SIG-M5 treated with dmso at 0.1 percent for 504 hours (cell line): ENCODE measurements around the gene NKD2.

Source experiments
- DNase-seq: peaks from one replicate; lab custom pipeline; 2025; ENCODE audit not compliant: unreplicated experiment; lab: John Stamatoyannopoulos, UW

The NKD2 gene

DNA sequence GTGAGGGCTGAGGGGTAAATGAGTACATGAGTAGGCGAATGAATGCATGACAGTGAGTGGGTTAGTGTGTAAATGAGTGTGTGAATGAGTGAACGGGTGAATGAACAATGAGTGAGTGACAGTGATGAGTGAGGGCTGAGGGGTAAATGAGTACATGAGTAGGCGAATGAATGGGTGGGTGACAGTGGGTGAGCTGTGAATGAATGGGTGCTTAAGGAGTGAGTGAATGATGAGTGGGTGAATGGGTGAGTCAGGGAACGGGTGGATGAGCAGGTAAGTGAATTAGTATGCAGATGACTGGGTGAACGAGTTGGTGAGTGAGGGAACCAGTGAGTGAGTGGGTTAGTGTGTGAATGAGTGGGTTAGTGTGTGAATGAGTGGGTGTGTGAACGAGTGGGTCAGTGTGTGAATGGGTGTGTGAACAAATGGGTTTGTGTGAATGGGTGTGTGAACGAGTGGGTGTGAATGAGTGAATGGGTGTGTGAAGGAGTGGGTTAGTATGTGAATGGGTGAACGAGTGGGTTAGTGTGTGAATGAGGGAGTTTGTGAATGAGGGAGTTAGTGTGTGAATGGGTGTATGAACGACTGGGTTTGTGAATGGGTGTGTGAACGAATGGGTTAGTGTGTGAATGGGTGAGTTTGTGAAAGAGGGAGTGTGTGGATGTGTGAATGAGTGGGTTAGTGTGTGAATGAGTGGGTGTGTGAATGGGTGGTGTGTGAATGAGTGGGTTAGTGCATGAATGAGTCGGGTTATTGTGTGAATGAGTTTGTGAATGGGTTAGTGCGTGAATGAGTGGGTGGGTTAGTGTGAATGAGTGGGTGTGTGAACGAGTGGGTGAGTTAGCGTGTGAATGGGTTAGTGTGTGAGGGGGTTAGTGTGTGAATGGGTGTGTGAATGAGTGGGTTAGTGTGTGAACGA is 32.9 kb downstream of the NKD2 start:
- DNase-seq = no peak

DNA sequence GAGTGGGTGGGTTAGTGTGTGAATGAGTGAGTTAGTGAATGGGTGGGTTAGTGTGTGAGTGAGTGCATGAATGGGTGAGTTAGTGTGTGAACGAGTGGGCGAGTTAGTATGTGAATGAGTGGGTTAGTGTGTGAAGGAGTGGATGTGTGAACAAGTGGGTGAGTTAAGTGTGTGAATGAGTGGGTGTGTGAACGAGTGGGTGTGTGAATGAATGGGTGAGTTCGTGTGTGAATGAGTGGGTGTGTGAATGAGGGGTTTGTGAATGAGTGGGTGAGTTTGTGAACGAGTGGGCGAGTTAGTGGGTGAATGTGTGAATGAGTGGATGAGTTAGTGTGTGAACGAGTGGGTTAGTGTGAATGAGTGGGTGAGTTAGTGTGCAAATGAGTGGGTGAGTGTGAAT is 34.0 kb downstream of the NKD2 start:
- DNase-seq = no peak

DNA sequence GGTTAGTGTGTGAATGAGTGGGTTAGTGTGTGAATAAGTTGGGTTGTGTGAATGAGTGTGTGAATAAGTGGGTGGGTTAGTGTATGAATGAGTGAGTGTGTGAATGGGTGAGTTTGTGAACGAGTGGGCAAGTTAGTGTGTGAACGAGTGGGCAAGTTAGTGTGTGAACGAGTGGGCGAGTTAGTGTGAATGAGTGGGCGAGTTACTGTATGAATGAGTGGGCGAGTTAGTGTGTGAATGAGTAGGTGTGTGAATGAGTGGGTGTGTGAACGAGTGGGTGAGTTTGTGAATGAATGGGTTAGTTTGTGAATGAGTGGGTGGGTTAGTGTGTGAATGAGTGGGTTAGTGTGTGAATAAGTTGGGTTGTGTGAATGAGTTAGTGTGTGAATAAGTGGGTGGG is 34.7 kb downstream of the NKD2 start:
- DNase-seq = no peak

DNA sequence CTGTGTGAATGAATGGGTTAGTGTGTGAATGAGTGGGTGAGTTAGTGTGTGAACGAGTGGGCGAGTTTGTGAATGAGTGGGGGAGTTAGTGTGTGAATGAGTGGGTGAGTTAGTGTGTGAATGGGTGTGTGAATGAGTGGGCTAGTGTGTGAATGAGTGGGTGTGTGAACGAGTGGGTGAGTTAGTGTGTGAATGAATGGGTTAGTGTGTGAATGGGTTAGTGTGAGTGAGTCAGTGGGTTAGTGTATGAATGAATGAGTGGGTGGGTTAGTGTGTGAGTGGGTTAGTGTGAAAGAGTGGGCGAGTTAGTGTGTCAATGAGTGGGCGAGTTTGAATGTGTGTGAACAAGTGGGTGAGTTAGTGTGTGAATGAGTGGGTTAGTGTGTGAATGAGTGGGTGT is 35.5 kb downstream of the NKD2 start:
- no peak for DNase-seq

DNA sequence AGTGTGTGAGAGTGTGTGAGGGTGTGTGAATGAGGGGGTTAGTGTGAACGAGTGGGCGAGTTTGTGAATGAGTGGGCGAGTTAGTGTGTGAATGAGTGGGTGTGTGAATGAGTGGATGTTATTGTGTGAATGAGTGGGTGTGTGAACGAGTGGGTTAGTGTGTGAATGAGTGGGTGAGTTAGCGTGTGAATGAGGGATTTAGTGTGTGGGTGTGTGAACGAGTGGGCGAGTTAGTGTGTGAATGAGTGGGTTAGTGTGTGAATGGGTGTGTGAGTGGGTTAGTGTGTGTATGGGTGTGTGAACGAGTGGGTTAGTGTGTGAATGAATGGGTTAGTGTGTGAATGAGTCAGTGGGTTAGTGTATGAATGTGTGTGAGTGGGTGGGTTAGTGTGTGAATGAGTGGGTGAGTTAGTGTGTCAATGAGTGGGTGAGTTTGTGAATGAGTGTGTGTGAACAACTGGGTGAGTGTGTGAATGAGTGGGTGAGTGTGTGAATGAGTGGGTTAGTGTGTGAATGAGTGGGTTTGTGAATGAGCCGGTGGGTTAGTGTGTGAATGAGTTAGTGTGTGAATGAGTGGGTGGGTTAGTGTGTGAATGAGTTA is 37.5 kb downstream of the NKD2 start:
- no peak for DNase-seq

DNA sequence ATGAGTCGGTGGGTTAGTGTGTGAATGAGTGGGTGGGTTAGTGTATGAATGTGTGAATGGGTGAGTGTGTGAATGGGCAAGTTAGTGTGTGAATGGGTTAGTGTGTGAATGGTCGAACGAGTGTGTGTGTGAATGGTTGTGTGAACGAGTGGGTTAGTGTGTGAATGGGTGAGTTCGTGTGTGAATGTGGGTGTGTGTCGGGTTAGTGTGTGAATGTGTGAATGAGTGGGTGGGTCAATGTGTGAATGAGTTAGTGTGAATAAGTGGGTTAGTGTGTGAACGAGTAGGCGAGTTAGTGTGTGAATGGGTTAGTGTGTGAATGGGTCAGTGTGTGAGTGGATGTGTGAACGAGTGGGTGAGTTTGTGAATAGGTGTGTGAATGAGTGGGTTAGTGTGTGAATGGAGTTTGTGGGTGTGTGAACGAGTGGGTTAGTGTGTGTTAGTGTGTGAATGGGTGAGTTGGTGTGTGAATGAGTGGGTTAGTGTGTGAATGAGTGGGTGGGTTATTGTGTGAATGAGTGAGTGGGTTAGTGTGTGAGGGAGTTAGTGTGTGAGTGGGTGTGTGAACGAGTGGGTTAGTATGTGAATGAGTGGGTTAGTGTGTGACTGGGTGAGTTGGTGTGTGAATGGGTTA is 38.8 kb downstream of the NKD2 start:
- no peak for DNase-seq

DNA sequence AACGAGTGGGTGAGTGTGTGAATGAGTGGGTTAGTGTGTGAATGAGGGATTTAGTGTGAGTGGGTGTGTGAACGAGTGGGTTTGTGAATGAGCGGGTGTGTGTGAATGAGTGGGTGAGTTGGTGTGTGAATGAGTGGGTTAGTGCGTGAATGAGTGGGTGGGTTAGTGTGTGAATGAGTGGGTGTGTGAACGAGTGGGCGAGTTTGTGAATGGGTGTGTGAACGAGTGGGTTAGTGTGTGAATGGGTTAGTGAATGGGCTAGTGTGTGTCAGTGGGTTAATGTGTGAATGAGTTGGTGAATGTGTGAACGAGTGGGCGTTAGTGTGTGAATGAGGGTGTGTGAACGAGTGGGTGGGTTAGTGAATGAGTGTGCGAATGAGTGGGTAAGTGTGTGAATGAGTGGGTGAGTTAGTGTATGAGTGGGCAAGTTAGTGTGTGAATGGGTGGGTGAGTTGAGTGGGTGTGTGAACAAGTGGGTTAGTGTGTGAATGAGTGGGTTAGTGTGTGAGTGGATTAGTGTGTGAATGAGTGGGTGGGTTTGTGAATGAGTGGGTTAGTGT is 39.6 kb downstream of the NKD2 start:
- DNase-seq = no peak

DNA sequence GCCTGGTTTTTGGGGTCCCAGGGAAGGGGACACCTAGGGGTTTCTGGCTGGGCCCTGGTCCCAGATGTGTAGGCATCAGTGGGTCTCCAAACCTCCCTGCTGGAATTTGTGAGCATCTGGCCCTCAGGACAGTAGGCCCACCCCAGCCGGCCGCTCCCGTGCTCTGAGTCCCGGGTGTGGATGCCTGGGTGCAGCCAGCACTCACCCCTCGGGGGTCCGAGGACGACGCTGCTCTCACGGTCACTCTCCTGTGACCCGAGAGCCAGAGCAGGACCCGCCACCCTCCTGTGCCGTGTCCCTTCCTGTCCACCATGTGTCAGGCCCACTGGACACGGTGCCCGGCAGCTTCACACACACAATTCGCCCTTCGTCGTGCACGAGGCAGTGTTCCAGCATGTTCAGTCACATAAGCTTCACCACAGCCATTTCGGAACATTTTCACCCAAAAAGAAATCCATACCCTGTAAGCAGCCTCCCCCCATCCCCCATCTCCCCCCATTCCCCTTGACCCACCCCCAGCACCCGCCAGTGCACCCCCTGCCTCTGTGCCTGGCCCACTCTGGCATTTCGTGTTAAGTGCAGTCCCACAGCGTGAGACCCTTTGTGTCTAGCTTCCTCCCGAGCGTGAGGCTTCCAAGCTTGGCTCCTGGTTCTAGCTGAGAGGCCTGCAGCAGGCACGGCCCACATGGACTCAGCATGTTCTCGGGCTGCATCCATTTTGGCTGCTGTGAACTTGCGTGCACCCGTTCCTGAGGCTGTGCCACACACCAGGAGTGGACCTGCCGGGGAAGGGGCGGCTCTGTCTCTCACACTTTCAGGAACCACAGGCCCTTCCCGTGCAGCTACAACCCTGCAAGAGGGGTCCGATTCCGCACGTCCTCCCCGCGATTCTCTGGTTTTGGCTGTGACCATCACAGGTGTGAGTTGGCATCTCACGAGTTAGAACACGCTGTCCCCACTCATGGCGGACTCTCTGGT is 40.5 kb downstream of the NKD2 start:
- no peak for DNase-seq

DNA sequence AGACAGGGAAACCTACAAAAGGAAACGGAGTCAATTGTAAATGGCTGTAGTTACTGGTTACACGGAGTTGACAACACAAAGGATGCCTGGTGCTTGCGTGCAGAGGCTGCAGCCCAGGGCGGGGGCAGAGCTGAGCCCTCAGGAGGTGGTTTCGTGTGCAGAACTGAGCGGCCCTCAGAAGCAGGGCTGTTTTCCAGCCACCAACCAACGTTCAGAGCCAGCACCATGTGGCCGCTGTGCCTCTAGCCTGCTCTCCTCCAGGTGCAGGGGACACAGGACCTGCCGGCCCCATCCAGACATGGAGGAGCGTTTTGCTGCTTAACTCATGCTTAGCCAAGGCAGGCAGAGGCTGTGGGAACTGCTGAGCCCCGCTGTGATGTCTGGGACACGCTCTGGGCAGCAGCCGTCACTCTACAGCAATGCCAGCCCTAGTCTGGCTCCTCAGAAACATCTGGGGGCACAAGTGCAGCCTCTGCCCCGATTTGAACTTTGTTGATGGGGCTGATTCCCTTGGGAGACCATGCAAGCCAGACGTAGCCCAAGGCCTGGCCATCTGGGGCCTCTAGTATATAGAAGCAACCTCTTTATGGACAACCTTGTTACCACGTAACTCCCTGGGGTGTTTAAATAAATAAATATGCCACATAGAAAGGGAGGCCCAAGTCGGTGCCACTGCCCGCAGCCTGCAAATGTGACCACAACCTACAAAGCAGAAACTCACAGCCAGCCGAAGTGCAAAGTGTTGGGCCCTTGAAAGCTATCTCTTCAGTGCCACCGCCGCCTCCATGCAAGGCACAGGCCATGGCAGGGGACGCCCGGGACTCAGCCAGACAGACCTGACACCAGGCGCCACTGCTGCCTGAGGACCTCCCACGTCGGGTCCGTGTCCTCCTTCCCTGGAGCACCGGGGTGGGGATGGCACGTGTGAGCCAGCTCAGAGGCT is 42.1 kb downstream of the NKD2 start:
- no peak for DNase-seq

DNA sequence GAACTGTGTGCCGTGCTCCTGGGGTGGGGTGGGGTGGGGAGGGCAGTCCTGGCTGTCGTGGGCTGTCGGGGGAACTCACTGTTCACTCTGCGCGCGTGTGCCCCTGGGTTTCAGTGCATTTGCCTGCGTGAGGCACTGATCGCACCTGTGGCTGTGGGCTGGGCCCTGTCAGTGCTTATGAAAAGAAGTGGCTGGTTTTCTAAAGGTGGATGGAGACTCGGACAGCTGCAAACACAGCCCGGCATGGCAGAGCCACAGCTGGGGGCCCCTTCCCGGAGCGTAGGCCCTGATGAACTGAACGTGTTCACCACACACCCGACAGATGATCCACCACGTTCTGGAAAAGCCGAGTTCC is 42.7 kb downstream of the NKD2 start:
- no peak for DNase-seq

DNA sequence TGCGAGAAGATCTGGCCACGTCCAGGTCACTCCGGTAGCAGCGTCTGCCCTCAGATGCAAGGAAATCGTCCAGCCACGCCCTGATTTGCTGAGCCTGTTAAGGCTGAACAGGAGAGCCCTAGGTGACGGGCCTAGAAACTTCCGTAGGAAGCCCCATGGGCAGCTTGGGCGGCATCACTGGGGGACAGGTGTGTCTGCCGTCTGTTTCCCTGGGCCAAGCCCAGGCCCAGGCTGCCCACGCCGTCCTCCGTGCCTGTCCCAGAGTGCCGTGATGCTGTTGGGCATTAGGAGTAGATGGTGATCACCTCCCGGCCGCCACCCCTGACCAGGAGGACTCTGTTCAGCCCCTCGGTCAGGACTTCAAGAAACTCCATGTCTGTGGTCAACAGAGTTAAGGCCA is 43.5 kb downstream of the NKD2 start:
- DNase-seq = no peak

DNA sequence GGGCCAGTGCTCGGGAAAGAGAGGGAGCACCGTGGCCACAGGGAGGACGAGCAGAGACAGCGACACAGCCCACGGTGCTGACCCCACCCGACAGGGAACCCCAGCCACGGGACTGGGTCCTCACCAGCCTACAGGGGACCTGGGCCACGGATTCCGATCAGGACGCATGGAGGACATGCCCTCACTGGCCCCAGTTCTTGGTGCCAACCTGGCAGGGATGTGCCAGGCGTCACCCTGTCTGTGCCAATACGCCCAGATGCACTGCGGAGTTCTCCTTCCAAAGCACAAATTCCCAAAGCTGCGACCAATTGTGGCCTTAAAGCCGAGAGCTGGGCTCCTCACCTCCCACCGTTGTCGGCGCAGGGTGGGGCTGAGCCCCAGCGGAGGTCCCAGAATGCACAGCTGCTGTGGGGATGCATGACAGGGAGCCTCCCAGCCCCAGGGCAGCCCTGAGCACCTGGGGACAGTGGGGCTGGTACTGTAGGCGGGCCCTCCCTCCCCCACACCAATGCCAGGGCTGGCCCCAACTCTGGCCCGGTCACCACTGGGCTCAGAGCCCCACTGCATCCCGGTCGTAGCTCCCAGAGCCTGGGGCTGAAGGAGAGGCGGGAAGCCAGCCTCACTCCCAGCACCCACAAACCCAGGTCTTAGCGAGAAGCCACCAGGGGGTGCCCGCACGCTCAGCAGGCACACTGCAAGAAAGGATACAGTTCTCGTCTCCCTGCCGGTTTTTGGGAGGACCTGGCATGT is 44.2 kb downstream of the NKD2 start:
- DNase-seq = no peak

DNA sequence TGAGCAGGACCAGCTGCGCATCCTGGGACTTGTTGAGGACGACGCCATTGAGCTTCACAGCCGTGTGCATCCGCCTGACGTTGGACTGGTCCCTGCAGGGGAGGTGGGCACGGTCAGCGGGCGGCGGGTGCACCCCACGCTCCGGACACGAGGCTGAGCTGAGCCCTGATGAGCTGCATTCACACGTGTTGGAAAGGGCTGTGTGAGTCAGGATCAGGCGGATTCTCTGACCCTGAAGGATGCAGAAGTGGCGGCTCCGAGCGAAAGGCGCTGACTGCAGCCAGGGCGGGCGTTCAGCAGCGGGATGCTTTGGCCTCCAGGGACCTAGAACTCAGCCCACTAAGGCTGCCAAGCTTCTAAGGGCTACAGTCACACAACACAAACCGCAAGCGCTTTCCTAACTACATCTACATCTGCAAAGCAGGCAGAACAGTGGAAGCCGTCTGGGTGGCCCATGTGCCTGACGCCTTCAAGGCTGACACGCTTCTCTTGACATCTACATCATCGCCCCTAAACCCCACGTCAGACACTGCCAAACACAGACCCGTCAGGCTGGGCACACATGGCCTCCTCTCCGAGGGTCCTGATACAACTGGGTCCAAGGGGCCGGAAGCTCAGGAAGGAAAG is 44.9 kb downstream of the NKD2 start:
- no peak for DNase-seq

DNA sequence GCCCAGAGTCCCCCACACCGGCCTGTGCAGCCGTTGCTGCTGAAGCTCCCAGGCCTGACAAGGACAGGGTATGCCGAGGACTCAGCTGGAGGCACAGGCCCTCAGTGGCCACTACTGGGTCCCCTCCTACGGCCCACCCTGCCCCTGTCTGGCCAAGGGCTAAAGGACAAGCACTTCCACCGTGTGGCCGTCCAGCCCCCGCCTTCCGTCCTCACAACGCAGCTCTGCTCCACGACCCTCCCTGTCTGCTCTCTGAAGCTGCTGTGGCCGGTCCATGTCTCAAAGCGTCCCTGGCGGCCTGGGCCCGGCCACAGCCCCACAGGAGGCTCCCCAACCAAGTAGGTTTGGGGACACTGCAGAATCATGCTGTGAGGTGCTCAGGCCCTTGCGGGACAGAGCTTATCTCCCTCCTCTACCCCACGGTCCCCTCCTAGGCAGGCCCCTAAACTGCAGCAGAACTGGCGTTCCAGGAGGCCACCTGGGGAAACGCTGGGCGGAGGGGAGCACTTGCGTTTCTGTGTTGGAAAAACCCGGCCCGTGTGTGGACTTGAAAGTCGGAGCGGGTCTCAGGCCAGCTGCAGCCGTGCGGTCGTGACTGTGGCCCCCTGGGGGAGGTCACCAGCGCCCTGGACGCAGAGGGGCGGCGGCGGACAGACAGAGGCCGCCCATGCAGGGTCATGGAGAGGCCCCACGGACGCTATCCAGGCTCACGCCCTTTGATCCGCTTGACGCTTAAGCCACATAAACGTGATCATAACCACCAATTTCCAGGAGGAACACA is 45.6 kb downstream of the NKD2 start:
- DNase-seq = no peak

DNA sequence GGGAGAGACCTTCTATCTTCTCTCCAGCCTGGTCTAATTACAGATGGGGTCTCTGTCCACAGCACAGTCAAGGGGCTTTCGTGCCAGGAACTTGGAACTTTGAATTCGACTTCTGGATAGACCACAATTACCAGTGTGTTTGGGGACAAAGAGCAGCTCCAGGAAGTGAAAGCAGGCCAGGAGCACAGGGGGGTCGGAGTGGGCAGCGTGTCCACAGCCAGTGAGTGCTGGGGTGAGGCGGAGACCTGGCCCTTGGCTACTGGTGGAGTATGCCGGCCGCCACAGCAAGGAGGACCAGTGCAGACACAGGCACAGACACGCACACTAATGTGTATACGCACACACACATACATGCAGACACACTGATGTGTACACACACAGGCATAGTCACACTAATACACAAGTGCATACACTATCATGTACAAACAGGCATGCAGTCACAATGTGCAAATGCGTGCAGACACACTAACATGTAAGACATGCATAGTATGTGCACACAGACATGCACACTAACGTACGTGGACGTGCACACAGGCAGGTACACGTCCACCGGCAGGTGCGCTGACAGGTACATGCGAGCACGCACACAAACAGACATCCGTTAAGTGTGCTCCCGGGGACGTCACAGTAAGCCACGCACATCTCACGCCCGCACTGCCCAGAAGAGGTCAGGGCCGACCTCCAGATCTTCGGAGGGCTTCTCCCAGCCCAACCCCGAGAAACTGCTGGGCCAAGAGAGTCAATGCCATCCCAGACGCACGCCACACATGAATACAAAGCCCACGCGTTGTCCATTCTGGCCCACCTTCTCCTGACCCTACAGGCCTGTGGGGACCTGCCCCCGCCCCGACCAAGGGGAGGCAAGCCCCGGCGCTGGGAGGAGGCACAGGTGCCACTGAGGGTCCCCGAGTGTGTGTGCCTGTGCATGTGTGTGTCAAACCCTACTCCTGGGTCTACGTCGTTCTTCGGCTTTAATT is 46.5 kb downstream of the NKD2 start:
- no peak for DNase-seq

DNA sequence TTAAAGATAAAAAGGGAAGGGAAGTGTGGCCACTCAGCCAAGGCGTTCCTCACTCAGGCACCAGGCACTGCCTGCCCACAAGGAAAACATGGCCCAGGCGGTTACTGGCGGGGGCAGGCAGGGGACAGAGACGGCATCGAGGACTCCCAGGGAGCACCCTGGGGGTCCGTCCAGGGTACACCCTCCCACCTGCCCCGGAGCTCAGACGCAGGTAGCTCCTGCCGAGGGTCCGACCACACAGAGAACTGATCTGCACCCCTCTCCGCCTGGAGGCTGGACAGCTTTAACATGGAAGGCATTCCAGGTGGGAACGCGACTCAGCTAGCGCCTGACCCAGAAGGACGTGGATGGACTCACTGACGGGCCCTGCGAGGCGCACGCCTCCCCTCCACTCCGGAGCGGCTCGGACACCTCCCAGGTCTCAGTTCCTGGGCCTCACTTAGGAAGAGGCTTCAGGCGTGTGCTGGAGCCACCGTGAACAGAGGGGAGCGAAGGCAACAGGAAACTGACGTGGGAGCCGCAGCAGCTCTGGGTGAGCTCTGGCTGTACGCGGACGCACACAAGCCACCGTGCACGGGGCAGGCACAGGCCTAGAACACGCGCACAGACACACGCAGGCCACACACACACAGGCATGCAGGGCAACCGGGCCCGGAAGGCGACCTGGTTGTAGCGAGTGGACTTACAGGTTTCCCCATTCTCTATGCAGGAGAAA is 47.5 kb downstream of the NKD2 start:
- DNase-seq = no peak
